IMR-90 (cell line): Measurements from ENCODE around the gene IFIT5. TPM values are rescaled to one million over a fixed set of nuclear protein-coding genes. Genes with fewer than 3 reads are reported as not detected.

Experiments
- ATAC-seq: fragments of 200-7000 bp; cut with Tn5 transposase; 2 replicates; pipeline ENCODE4 v1.9.1; 2020; ENCODE audit warnings: low read depth, mild to moderate bottlenecking, moderate library complexity
- BruUV-seq: library from RNA; stranded (reverse); fragments of 400-500 nt; replicated peaks from 2 replicates; lab custom pipeline; 2021; lab: Mats Ljungman, UMichigan
- CTCF ChIA-PET: fragments of 300-600 bp; formaldehyde crosslinking; extraction: SDS; loops from one replicate; lab custom pipeline; 2021; ENCODE audit warnings: antibody characterized with exemption; lab: Yijun Ruan, JAX
- POLR2A ChIA-PET: fragments of 300-600 bp; sonication (Branson Sonifier 250); formaldehyde crosslinking; loops from one replicate; lab custom pipeline; 2022; ENCODE audit warnings: antibody characterized with exemption; ENCODE audit not compliant: unreplicated experiment; lab: Charles Lee
- DNase-seq: peaks from one replicate; pipeline ENCODE4 v3.0.0; 2013
- H2AFZ ChIP-seq: replicated peaks from 2 replicates; pipeline ENCODE3; 2013; ENCODE audit warnings: low read length, mild to moderate bottlenecking; ENCODE audit not compliant: poor library complexity
- H2AK5ac ChIP-seq: 2 replicates; pipeline ENCODE4 v1.6.1; 2013; ENCODE audit warnings: low read depth, low read length, inconsistent platforms
- H2AK9ac ChIP-seq: replicated peaks from 2 replicates; pipeline ENCODE3; 2013; ENCODE audit warnings: mild to moderate bottlenecking, low read depth, low read length, moderate library complexity; ENCODE audit not compliant: poor library complexity
- H2BK120ac ChIP-seq: 2 replicates; pipeline ENCODE4 v1.6.1; 2013; ENCODE audit warnings: low read depth, low read length, inconsistent platforms
- H2BK15ac ChIP-seq: 3 replicates; pipeline ENCODE4 v1.6.1; 2013; ENCODE audit warnings: low read depth, low read length, inconsistent platforms
- H2BK20ac ChIP-seq: 2 replicates; pipeline ENCODE4 v1.6.1; 2013; ENCODE audit warnings: low read depth, mild to moderate bottlenecking, inconsistent platforms, low read length, moderate library complexity
- H2BK5ac ChIP-seq: 2 replicates; pipeline ENCODE4 v1.6.1; 2013; ENCODE audit warnings: mild to moderate bottlenecking, low read depth, low read length, inconsistent platforms; ENCODE audit not compliant: poor library complexity, severe bottlenecking
- H3K14ac ChIP-seq: replicated peaks from 2 replicates; pipeline ENCODE4 v1.6.1; 2013; ENCODE audit warnings: low read depth, low read length, inconsistent platforms
- H3K18ac ChIP-seq: 2 replicates; pipeline ENCODE4 v1.6.1; 2013; ENCODE audit warnings: low read depth, low read length, control low read depth
- H3K23ac ChIP-seq: 2 replicates; pipeline ENCODE4 v1.6.1; 2013; ENCODE audit warnings: low read depth, low read length, inconsistent platforms
- H3K27ac ChIP-seq: 2 replicates; pipeline ENCODE4 v1.5.1; 2013; ENCODE audit warnings: mild to moderate bottlenecking, control low read depth, low read length; ENCODE audit not compliant: insufficient read depth
- H3K27me3 ChIP-seq: 2 replicates; pipeline ENCODE4 v1.6.1; 2013; ENCODE audit warnings: low read length; ENCODE audit not compliant: control insufficient read depth, insufficient read depth
- H3K36me3 ChIP-seq: 2 replicates; pipeline ENCODE4 v1.6.1; 2013; ENCODE audit warnings: low read length, mixed read lengths; ENCODE audit not compliant: control insufficient read depth, insufficient read depth
- H3K4ac ChIP-seq: 2 replicates; pipeline ENCODE4 v1.6.1; 2013; ENCODE audit warnings: low read depth, low read length, inconsistent platforms
- H3K4me1 ChIP-seq: 2 replicates; pipeline ENCODE4 v1.6.1; 2013; ENCODE audit warnings: low read length, mixed read lengths; ENCODE audit not compliant: control insufficient read depth, insufficient read depth
- H3K4me2 ChIP-seq: 2 replicates; pipeline ENCODE4 v1.6.1; 2013; ENCODE audit warnings: low read depth, mild to moderate bottlenecking, control low read depth, low read length, moderate library complexity
- H3K4me3 ChIP-seq: 2 replicates; pipeline ENCODE4 v1.5.1; 2013; ENCODE audit warnings: low read depth, mild to moderate bottlenecking, control low read depth, low read length, moderate library complexity; ENCODE audit not compliant: insufficient read depth
- H3K56ac ChIP-seq: 2 replicates; pipeline ENCODE4 v1.6.1; 2013; ENCODE audit warnings: low read length, inconsistent platforms; ENCODE audit not compliant: insufficient read depth; ENCODE audit errors: extremely low read depth
- H3K79me1 ChIP-seq, 2 experiments: 2 replicates each; pipeline ENCODE4 v1.6.1; 2013; ENCODE audit warnings: low read length in 2 of 2, inconsistent platforms in 1 of 2, low read depth in 1 of 2
- H3K9ac ChIP-seq: 2 replicates; pipeline ENCODE4 v1.6.1; 2013; ENCODE audit warnings: low read depth, low read length, control low read depth
- H3K9me1 ChIP-seq: 2 replicates; pipeline ENCODE4 v1.6.1; 2013; ENCODE audit warnings: low read length, inconsistent platforms; ENCODE audit not compliant: insufficient read depth
- H3K9me3 ChIP-seq: 2 replicates; pipeline ENCODE4 v1.6.1; 2013; ENCODE audit warnings: low read length; ENCODE audit not compliant: control insufficient read depth, insufficient read depth
- H4K20me1 ChIP-seq: 2 replicates; pipeline ENCODE4 v1.6.1; 2013; ENCODE audit warnings: low read length, inconsistent platforms; ENCODE audit not compliant: insufficient read depth
- H4K5ac ChIP-seq: 2 replicates; pipeline ENCODE4 v1.6.1; 2013; ENCODE audit warnings: mild to moderate bottlenecking, low read depth, low read length, control low read depth
- H4K8ac ChIP-seq, 2 experiments: 2 replicates each; pipeline ENCODE4 v1.6.1; 2013; ENCODE audit warnings: low read depth in 2 of 2, low read length in 2 of 2, control low read depth in 1 of 2, inconsistent platforms in 1 of 2
- H4K91ac ChIP-seq: 2 replicates; pipeline ENCODE4 v1.6.1; 2013; ENCODE audit warnings: low read depth, low read length, inconsistent platforms; ENCODE audit not compliant: insufficient read depth
- BHLHE40 ChIP-seq: fragments of 150-350 bp; IDR thresholded peaks from 2 replicates; pipeline ENCODE4 v1.6.1; 2016; ENCODE audit warnings: mild to moderate bottlenecking, low read depth, low read length
- CEBPB ChIP-seq: IDR thresholded peaks from 2 replicates; pipeline ENCODE4 v1.6.1; 2012; ENCODE audit warnings: low read depth, low read length, improper control_type of control experiment
- CHD1 ChIP-seq: IDR thresholded peaks from 2 replicates; pipeline ENCODE4 v1.6.1; 2012; ENCODE audit warnings: low read depth, low read length, improper control_type of control experiment
- FOS ChIP-seq: fragments of 150-350 bp; IDR thresholded peaks from 2 replicates; pipeline ENCODE4 v1.6.1; 2016; ENCODE audit warnings: low read depth, low read length
- MAFK ChIP-seq: IDR thresholded peaks from 2 replicates; pipeline ENCODE4 v1.6.1; 2012; ENCODE audit warnings: low read depth, low read length, improper control_type of control experiment
- MAZ ChIP-seq: IDR thresholded peaks from 2 replicates; pipeline ENCODE4 v1.6.1; 2012; ENCODE audit warnings: low read depth, mild to moderate bottlenecking, low read length, improper control_type of control experiment, moderate library complexity, borderline replicate concordance
- MXI1 ChIP-seq: IDR thresholded peaks from 2 replicates; pipeline ENCODE4 v1.6.1; 2012; ENCODE audit warnings: low read depth, mild to moderate bottlenecking, low read length, moderate library complexity, borderline replicate concordance
- NFE2L2 ChIP-seq: fragments of 150-350 bp; IDR thresholded peaks from 2 replicates; pipeline ENCODE4 v1.6.1; 2016; ENCODE audit warnings: low read depth, mild to moderate bottlenecking, low read length
- POLR2A ChIP-seq: IDR thresholded peaks from 2 replicates; pipeline ENCODE4 v1.6.1; 2012; ENCODE audit warnings: mild to moderate bottlenecking, low read depth, low read length
- RAD21 ChIP-seq: IDR thresholded peaks from 2 replicates; pipeline ENCODE4 v1.6.1; 2012; ENCODE audit warnings: low read length, improper control_type of control experiment
- RCOR1 ChIP-seq: IDR thresholded peaks from 2 replicates; pipeline ENCODE4 v1.6.1; 2012; ENCODE audit warnings: mild to moderate bottlenecking, low read length, improper control_type of control experiment; ENCODE audit not compliant: insufficient replicate concordance
- RFX5 ChIP-seq: IDR thresholded peaks from 2 replicates; pipeline ENCODE4 v1.8.0; 2012; ENCODE audit warnings: low read depth, mild to moderate bottlenecking, low read length, moderate library complexity
- SMC3 ChIP-seq: fragments of 150-350 bp; IDR thresholded peaks from 2 replicates; pipeline ENCODE4 v1.6.1; 2016; ENCODE audit warnings: low read depth, mild to moderate bottlenecking, antibody characterized with exemption, low read length, moderate library complexity
- dilution Hi-C: fragments of 300-500 bp; cut with HindIII; formaldehyde crosslinking; loops from one replicate; pipeline ENCODE4 v1.14.3; 2018; ENCODE audit warnings: low sequenced_read_pairs; ENCODE audit not compliant: unreplicated experiment
- in situ Hi-C: fragments of 300-500 bp; cut with MboI; formaldehyde crosslinking; loops from 3 replicates; pipeline ENCODE4 v1.14.3; 2019; ENCODE audit warnings: low sequenced_read_pairs, inconsistent platforms, mixed read lengths
- intact Hi-C: fragments of 100-400 bp; cut with micrococcal nuclease; formaldehyde crosslinking; loops from 2 replicates; pipeline ENCODE4 v1.10.0; 2022
- polyA plus RNA-seq, 3 experiments: library from polyadenylated mRNA; depleted of rRNA; stranded (reverse); fragments of >200 nt; gene quantifications; 2 replicates each; pipeline ENCODE4 v1.2.3, GENCODE V29; 2012; ENCODE audit warnings: low replicate concordance in 1 of 3
- total RNA-seq: library from RNA; depleted of rRNA; stranded (reverse); fragments of >200 nt; gene quantifications from 2 replicates; pipeline ENCODE4 v1.2.3, GENCODE V29; 2012
- TF ChIP-seq, protein P1 (sequence below): conservative IDR thresholded peaks from 2 replicates; pipeline ENCODE4 v1.5.1; 2012; ENCODE audit warnings: mild to moderate bottlenecking, low read depth, low read length, improper control_type of control experiment
- TF ChIP-seq, protein P2 (sequence below): fragments of 150-350 bp; IDR thresholded peaks from 2 replicates; pipeline ENCODE4 v1.6.1; 2016; ENCODE audit warnings: low read depth, mild to moderate bottlenecking, low read length, moderate library complexity, borderline replicate concordance
- TF ChIP-seq, protein P3 (sequence below): fragments of 150-350 bp; IDR thresholded peaks from 2 replicates; pipeline ENCODE4 v1.6.1; 2017; ENCODE audit warnings: mild to moderate bottlenecking, antibody characterized with exemption, low read length, low read depth

The IFIT5 gene
- total and polyA plus RNA-seq, 2 of the 4 experiments (the other 2 are of a cell fraction) = 5.2 to 18.1 TPM

DNA sequence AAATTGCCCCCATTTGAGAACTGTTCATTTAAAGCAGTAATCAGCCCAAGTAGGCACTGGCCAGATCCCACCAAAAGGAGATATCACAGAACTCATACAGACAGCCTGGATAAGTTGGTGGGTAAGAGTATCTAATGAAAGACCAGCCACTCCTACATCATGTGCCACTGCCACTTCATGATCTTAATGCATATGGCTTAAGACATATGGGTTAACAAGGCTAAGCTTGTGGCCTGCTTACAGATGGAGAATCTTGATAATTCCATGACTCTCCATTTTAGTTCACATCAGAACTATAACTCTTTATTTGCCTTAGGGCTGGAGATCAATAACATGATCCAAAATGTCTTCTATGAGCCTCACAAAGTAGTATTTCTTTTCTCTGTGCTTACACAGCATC is 43.3 kb upstream of the IFIT5 start:
- Histone ChIP-seq H3K36me3 (no peaks in the 10 kb centered on the region), H4K20me1 (peaks cover 8% of the 10 kb centered on the region; the same call in 1 of the 2 replicates), H2BK120ac (no peak overlapping the region), H2BK5ac (no peak overlapping the region), H3K56ac (no peak overlapping the region), H3K27ac (no peak overlapping the region), H4K91ac (no peak overlapping the region), H3K4ac (no peak overlapping the region), H3K18ac (no peak overlapping the region), H3K27me3 (no peaks in the 10 kb centered on the region), H3K79me1 (no peaks in the 10 kb centered on the region), H4K5ac (no peak overlapping the region), H4K8ac (no peak overlapping the region), H2AK5ac (no peak overlapping the region), H3K9me1 (peaks cover 6% of the 10 kb centered on the region), H3K9ac (no peak overlapping the region), H3K14ac (no peak overlapping the region), H3K9me3 (no peaks in the 10 kb centered on the region), H2BK15ac (no peak overlapping the region), H3K4me1 (peaks cover 9% of the 10 kb centered on the region), H2AK9ac (no peak overlapping the region), H2BK20ac (no peak overlapping the region), H3K4me3 (no peak overlapping the region), H2AFZ (no peak overlapping the region), H3K4me2 (no peak overlapping the region), H3K23ac (no peak overlapping the region)
- in situ Hi-C loops = no loop called here
- POLR2A ChIA-PET = no interaction called here
- dilution Hi-C loops = no loop called here
- TF ChIP-seq BHLHE40 = no peak
- TF ChIP-seq NFE2L2 = no peak
- TF ChIP-seq MAFK = no peak
- no peak for TF ChIP-seq FOS
- TF ChIP-seq CHD1 = no peak
- TF ChIP-seq CEBPB = no peak
- TF ChIP-seq, protein P1, sequence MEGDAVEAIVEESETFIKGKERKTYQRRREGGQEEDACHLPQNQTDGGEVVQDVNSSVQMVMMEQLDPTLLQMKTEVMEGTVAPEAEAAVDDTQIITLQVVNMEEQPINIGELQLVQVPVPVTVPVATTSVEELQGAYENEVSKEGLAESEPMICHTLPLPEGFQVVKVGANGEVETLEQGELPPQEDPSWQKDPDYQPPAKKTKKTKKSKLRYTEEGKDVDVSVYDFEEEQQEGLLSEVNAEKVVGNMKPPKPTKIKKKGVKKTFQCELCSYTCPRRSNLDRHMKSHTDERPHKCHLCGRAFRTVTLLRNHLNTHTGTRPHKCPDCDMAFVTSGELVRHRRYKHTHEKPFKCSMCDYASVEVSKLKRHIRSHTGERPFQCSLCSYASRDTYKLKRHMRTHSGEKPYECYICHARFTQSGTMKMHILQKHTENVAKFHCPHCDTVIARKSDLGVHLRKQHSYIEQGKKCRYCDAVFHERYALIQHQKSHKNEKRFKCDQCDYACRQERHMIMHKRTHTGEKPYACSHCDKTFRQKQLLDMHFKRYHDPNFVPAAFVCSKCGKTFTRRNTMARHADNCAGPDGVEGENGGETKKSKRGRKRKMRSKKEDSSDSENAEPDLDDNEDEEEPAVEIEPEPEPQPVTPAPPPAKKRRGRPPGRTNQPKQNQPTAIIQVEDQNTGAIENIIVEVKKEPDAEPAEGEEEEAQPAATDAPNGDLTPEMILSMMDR = no peak
- no peak for TF ChIP-seq SMC3
- no peak for TF ChIP-seq RAD21
- no peak for TF ChIP-seq MXI1
- TF ChIP-seq, protein P2, sequence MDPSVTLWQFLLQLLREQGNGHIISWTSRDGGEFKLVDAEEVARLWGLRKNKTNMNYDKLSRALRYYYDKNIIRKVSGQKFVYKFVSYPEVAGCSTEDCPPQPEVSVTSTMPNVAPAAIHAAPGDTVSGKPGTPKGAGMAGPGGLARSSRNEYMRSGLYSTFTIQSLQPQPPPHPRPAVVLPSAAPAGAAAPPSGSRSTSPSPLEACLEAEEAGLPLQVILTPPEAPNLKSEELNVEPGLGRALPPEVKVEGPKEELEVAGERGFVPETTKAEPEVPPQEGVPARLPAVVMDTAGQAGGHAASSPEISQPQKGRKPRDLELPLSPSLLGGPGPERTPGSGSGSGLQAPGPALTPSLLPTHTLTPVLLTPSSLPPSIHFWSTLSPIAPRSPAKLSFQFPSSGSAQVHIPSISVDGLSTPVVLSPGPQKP = no peak
- TF ChIP-seq, protein P3, sequence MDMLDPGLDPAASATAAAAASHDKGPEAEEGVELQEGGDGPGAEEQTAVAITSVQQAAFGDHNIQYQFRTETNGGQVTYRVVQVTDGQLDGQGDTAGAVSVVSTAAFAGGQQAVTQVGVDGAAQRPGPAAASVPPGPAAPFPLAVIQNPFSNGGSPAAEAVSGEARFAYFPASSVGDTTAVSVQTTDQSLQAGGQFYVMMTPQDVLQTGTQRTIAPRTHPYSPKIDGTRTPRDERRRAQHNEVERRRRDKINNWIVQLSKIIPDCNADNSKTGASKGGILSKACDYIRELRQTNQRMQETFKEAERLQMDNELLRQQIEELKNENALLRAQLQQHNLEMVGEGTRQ = no peak
- TF ChIP-seq RCOR1 = no peak
- no peak for TF ChIP-seq MAZ
- TF ChIP-seq RFX5 = no peak
- TF ChIP-seq POLR2A = no peak
- DNase-seq (no peak), ATAC-seq (no peak)
- CTCF ChIA-PET = no interaction called here
- no TSS peak for BruUV-seq
- intact Hi-C loops = no loop called here
